Colonic mucosa (tissue), 4 donors: Measurements from ENCODE around the gene NAXD. TPM values are rescaled to one million over a fixed set of nuclear protein-coding genes. Genes with fewer than 3 reads are reported as not detected.

Experiments
- DNase-seq: peaks from one replicate; pipeline ENCODE4 v3.0.0-alpha.2; 2020
- H3K27ac ChIP-seq: fragments of 200-600 bp; one replicate; pipeline ENCODE4 v1.8.0; 2021
- H3K27me3 ChIP-seq: fragments of 200-600 bp; one replicate; pipeline ENCODE4 v1.8.0; 2021
- H3K36me3 ChIP-seq: fragments of 200-600 bp; one replicate; pipeline ENCODE4 v1.8.0; 2021
- H3K4me1 ChIP-seq: fragments of 200-600 bp; one replicate; pipeline ENCODE4 v1.8.0; 2021; ENCODE audit warnings: mild to moderate bottlenecking
- H3K4me3 ChIP-seq: fragments of 200-600 bp; one replicate; pipeline ENCODE4 v1.8.0; 2021
- H3K9ac ChIP-seq, 2 donors: one replicate each; pipeline ENCODE4 v1.7.0; 2013; ENCODE audit warnings: control low read depth in 2 of 2, low read depth in 2 of 2, low read length in 2 of 2
- H3K9me3 ChIP-seq: fragments of 200-600 bp; one replicate; pipeline ENCODE4 v1.8.0; 2021
- CTCF ChIP-seq: fragments of 200-600 bp; IDR thresholded peaks from one replicate; pipeline ENCODE4 v1.8.0; 2022; ENCODE audit warnings: antibody characterized with exemption, mild to moderate bottlenecking
- intact Hi-C: fragments of 100-400 bp; cut with DNase I; formaldehyde crosslinking; loops from one replicate; pipeline ENCODE4 v1.14.1; 2022
- total RNA-seq, 2 donors: library from RNA; stranded (reverse); fragmentation: NEBNext Ultra II Directional in 1 of 2; extraction: Animal tissue kit (Norgen Biotek cat#: 25700) in 1 of 2; gene quantifications; one replicate each; pipeline ENCODE4 v1.2.1, GENCODE V29; 2021
- donor health status: healthy.
- donor health status: DM: no; HTN: no; CAD: no.
- donor health status: DM: no; HTN: no; CAD: no.

Gene NAXD
- total RNA-seq, 2 donors from 2014 or later, result 36.7 to 40.4 TPM

GRCh38 chr13:110689041-110689440, 73.7 kb downstream of the NAXD start:
- Histone ChIP-seq H3K36me3 (peaks cover 5% of the 10 kb centered on the region), H3K9me3 (no peaks in the 10 kb centered on the region), H3K27me3 (no peaks in the 10 kb centered on the region), H3K9ac (no peak overlapping the region), H3K27ac (no peak overlapping the region), H3K4me1 (no peaks in the 10 kb centered on the region), H3K4me3 (no peak overlapping the region)
- intact Hi-C loops, result no loop called here
- no peak for DNase-seq
- TF ChIP-seq CTCF, result no peak

Other genes starting within 250 kb of the NAXD start
- 10 to 100 TPM; 32.1 to 38.0 TPM for gene RAB20, start 53.8 kb upstream of the NAXD start, total RNA-seq
- gene CARS2, start 90.6 kb downstream of the NAXD start, total RNA-seq, result 10 to 100 TPM; 43.0 to 82.6 TPM
- 10 to 100 TPM; 17.4 to 17.9 TPM for gene ING1, start 98.2 kb downstream of the NAXD start, total RNA-seq